HG03460 (cell line): ENCODE results near the gene ZNF708.
"Not testable (repeated sequence)": the region's sequence is repeated elsewhere in the genome, so short reads cannot be mapped to it uniquely, and the experiment has no call there.

Source experiments
- ATAC-seq: cut with Tn5 transposase; IDR thresholded peaks from one replicate; pipeline ENCODE4 v1.9.1; 2021; ENCODE audit not compliant: unreplicated experiment

The ZNF708 gene

GRCh38 chr19:21328885-21329605 is at the start of gene ZNF708:
Gene ZNF708, minus strand, starts transcription at chr19:21329410. Its CDS starts 198 bp downstream, at chr19:21329212.
- ATAC-seq: peak; percentile 99

DNA sequence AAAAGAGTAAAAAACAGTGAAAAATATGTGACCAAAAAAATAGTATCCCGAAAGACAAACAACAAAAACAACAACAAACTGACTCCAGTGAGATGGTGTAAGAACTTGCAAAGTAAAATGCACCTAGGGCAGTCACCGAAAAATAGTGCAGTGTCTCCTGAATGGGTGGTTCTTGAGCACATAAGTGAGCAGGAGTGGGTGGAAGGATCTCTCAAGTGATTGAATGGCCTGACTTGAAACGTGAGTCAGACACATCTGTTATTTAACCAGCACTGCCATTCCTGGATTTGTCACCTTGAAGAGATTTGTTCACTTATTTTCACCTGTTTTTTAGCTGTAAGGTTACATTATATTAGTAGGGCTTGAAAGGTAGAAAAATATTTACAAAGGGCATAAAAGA is 33.1 kb upstream of the ZNF708 start:
- ATAC-seq: no peak

DNA sequence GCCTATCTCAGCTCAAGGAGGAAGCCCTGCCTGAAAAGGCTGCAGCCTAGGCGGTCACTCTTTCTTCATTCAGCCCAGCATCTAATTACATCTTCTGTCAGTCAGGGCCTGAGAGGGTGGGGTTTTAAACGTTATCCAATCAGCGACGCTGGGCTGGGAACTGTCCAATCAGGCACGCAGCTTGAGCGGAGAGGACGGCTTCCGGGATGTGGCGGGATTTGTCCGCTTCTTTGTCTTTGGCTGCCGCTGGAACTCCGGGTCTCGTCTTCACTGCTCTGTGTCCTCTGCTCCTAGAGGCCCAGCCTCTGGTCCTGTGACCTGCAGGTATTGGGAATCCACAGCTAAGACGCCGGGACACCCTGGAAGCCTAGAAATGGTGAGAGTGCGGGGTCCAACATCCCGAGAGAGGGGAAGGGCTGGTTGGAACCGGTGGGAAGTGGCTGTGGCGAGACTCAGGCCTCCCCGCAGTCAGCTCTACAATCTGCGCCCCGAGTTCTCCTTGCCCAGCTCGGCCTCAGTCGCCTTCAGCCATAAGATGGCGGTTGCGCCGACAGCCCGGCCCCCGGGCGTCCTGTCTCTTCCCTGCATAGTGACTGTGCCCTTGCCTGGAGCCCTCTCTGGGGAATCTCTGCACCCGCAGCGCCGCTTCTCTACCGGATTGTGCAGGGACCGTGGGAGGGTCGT is 29.7 kb upstream of the ZNF708 start, which contains the start of gene ZNF738:
Gene ZNF738, plus strand, starts transcription at position 233 of the 684 bp plus-strand sequence. Its CDS starts 141 bp downstream, at position 374.
- ATAC-seq: peak; percentile 96

DNA sequence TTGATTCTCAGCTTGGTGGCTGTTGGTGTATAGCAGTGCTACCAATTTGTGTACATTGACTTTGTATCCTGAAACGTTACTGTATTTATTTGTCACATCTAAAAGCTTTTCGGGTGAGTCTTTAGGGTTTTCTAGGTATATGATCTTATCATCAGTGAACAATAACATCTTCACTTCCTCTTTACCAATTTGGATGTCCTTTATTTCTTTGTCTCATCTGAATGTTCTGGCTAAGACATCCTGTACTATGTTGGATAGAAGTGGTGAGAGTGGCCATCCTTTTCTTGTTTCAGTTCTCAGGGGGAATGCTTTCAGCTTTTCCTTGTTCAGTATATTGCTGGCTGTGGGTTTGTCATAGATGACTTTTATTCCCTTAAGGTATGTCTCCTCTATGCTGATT is 23.6 kb upstream of the ZNF708 start:
- ATAC-seq: no peak

GRCh38 chr19:21344841-21345240 is 15.6 kb upstream of the ZNF708 start:
- ATAC-seq: not testable (repeated sequence)

- ATAC-seq: no peak
Observed at GRCh38 chr19:21335721-21336120, 6.5 kb upstream of the ZNF708 start.

DNA sequence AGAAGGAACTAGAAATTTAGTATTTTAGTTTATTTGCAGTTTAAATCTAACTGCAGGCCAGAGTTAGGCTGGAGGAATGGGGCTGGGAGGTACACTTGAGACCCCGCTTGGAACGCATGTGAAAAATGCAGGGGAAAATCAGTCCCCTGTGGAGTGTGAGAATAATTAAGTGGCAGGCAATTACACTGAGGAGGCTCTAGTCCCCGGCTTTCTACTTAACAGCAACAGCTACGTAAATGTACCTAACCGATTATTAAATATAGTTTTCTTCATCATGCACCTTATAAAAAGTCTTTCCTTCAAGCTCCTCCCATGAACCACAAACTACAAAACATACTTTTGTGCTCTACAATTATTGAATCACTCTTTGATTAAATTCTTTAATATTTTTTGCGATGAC is 804 bp downstream of the ZNF708 start:
- ATAC-seq: no peak

- no peak for ATAC-seq
Observed at GRCh38 chr19:21326169-21326568, 3.0 kb downstream of the ZNF708 start.

GRCh38 chr19:21323000-21323399 is 6.2 kb downstream of the ZNF708 start:
- ATAC-seq: no peak

DNA sequence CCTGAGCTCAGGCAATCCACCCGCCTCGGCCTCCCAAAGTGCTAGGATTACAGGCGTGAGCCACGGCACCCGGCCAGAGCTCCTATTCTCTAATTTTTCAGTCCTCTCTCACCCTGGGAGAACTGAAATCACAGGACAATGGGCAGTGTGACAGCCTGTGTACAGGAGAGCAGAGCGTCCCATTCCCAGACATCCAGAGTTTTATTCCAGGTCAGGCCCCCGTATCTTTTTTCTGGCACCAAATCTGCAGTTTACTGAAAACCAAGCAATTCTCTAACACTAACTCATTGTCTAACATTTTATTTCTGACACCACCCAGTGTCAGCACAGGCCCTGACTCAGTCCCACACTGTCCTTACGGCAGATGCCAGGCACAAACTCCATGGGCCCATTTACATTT is 6.7 kb downstream of the ZNF708 start:
- no peak for ATAC-seq

GRCh38 chr19:21321996-21322395 is 7.2 kb downstream of the ZNF708 start:
- no peak for ATAC-seq

GRCh38 chr19:21321134-21321533 is 8.1 kb downstream of the ZNF708 start:
- no peak for ATAC-seq

GRCh38 chr19:21317821-21318220 is 11.4 kb downstream of the ZNF708 start:
- no peak for ATAC-seq

- no peak for ATAC-seq
Observed at GRCh38 chr19:21314676-21315075, 14.5 kb downstream of the ZNF708 start.

DNA sequence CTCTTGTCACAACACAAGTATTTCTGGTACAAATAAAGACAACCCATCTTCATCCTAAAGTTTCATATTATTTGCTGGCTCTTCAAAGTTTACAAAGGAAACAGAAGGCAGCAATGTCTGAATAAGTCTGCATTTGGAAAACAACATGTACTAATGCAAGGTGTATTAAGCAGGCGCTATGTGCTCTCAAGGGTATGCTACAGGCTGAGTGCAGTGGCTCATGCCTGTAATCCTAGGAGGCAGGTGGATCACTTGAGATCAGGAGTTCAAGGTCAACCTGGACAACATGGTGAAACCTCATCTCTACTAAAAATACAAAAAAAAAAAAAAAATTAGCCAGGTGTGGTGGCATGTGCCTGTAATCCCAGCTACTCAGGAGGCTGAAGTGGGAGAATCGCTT is 16.4 kb downstream of the ZNF708 start:
- ATAC-seq: not testable (repeated sequence)

GRCh38 chr19:21308773-21309172 is 20.4 kb downstream of the ZNF708 start:
- no peak for ATAC-seq

- ATAC-seq: not testable (repeated sequence)
Observed at GRCh38 chr19:21306881-21307479, 22.2 kb downstream of the ZNF708 start.

DNA sequence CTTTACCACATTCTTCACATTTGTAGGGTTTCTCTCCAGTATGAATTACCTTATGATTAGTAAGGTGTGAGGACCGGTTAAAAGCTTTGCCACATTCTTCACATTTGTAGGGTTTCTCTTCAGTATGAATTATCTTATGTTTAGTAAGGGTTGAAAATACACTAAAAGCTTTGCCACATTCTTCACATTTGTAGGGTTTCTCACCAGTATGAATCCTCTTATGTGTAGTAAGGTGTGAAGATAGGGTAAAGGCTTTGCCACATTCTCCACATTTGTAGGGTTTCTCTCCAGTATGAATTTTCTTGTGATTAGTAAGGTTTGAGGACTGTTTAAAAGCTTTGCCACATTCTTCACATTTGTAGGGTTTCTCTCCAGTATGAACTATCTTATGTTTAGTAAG is 35.4 kb downstream of the ZNF708 start:
- not testable (repeated sequence) for ATAC-seq

GRCh38 chr19:21269813-21270212 is 59.4 kb downstream of the ZNF708 start:
- ATAC-seq: no peak

- ATAC-seq: no peak
Observed at GRCh38 chr19:21264891-21265290, 64.3 kb downstream of the ZNF708 start.

GRCh38 chr19:21264416-21264815 is 64.8 kb downstream of the ZNF708 start:
- no peak for ATAC-seq

DNA sequence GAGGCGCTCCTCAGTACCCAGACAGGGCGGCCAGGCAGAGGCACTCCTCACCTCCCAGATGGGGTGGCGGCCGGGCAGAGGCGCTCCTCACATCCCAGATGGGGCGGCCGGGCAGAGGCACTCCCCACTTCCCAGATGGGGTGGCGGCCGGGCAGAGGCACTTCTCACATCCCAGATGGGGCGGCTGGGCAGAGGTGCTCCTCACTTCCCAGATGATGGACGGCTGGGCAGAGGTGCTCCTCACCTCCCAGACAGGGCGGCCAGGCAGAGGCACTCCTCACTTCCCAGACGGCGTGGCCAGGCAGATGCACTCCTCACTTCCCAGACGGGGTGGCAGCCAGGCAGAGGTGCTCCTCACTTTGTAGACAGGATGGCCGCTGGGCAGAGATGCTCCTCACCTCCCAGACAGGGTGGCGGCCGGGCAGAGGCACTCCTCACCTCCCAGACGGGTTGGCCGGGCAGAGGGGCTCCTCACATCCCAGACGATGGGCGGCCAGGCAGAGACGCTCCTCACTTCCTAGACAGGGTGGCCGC is 68.3 kb downstream of the ZNF708 start:
- not testable (repeated sequence) for ATAC-seq
